Measurements from ENCODE around the gene PSMD9.

GRCh38 chr12:121858662-121859572, 29.7 kb upstream of the PSMD9 start, which contains the start of gene HPD:
- TF ChIP-seq CTCF (IDR thresholded peaks at IDR 0.05) (no peak), POLR2A (IDR thresholded peaks at IDR 0.05) (no peak)

All from uterus (tissue), 2 donors.